ENCODE data around the gene DNAH2.
"Not testable (repeated sequence)": the region's sequence is repeated elsewhere in the genome, so short reads cannot be mapped to it uniquely, and the experiment has no call there.

The DNAH2 gene

DNA sequence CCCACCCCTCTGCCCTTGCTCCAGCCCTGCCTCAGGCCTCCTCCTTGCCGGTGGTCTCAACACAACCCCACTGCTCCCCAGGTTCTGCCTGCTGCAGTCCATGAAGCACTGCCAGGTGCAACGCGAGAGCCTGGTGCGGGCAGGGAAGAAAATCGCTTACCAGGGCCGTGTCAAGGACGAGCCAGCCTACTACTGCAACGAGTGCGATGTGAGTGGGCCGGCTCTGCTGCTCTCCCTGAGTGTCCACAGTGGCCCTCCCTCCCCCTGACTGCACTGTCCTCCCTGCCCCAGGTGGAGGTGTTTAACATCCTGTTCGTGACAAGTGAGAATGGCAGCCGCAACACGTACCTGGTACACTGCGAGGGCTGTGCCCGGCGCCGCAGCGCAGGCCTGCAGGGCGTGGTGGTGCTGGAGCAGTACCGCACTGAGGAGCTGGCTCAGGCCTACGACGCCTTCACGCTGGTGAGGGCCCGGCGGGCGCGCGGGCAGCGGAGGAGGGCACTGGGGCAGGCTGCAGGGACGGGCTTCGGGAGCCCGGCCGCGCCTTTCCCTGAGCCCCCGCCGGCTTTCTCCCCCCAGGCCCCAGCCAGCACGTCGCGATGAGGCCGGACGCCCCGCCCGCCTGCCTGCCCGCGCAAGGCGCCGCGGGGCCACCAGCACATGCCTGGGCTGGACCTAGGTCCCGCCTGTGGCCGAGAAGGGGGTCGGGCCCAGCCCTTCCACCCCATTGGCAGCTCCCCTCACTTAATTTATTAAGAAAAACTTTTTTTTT, 135.6 kb downstream of the DNAH2 start:
- DNase-seq = peak; percentile 66

DNA sequence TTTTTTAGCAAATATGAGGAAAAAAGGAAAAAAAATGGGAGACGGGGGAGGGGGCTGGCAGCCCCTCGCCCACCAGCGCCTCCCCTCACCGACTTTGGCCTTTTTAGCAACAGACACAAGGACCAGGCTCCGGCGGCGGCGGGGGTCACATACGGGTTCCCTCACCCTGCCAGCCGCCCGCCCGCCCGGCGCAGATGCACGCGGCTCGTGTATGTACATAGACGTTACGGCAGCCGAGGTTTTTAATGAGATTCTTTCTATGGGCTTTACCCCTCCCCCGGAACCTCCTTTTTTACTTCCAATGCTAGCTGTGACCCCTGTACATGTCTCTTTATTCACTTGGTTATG, 136.1 kb downstream of the DNAH2 start:
- DNase-seq = peak; percentile 64

DNA sequence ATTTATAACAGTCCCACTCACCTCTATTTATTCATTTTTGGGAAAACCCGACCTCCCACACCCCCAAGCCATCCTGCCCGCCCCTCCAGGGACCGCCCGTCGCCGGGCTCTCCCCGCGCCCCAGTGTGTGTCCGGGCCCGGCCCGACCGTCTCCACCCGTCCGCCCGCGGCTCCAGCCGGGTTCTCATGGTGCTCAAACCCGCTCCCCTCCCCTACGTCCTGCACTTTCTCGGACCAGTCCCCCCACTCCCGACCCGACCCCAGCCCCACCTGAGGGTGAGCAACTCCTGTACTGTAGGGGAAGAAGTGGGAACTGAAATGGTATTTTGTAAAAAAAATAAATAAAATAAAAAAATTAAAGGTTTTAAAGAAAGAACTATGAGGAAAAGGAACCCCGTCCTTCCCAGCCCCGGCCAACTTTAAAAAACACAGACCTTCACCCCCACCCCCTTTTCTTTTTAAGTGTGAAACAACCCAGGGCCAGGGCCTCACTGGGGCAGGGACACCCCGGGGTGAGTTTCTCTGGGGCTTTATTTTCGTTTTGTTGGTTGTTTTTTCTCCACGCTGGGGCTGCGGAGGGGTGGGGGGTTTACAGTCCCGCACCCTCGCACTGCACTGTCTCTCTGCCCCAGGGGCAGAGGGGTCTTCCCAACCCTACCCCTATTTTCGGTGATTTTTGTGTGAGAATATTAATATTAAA, 136.7 kb downstream of the DNAH2 start:
- peak; percentile 63 for DNase-seq

DNA sequence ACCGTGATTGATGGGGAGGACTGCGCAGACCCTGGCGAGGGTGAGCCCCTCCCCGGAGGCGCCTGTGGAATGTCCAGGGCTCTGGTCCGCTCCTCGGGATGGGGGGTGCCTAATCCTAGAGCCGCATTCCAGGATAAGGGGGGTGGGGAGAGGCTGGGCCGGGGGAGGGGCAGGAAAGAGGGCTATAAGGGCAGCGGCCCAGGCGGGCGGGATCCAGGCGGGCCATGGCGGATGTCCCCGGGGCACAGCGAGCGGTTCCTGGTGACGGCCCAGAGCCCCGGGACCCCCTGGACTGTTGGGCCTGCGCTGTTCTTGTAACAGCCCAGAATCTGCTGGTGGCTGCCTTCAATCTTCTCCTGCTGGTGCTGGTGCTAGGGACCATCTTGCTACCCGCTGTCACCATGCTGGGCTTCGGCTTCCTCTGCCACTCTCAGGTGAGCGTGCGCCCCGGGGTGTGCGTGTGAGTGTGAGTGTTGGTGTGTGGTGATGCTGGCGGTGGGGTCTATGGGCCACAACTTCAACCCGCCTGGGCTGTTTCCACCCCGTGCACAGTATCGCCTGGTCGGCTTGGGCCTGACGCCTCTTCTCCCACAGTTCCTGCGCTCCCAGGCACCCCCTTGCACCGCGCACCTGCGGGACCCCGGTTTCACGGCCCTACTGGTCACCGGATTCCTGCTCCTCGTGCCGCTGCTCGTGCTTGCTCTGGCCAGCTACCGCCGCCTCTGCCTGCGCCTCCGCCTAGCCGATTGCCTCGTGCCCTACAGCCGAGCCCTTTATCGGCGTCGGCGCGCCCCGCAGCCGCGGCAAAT, 137.5 kb downstream of the DNAH2 start, which contains the start of gene TMEM88:
Gene TMEM88, plus strand, starts transcription at position 216 of the 809 bp plus-strand sequence. Its CDS starts 9 bp downstream, at position 225.
- DNase-seq = peak; percentile 70

DNA sequence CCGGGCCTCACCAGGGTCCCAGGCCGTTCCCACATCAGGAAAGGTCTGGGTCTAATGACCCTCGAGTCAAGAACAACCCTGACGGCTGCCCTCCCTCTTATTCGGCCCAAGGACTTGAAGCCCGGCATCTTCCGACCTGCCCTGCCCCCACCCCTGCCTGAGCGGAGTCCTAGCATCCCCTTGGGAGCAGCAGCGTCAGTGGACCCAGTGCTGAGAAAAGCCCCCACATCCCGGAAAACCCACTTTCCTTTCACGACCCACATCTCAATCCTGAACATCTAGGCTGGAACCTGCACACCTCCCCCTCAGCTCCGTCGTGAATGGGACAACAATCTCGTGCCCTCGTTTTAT, 138.1 kb downstream of the DNAH2 start:
- DNase-seq = no peak

DNA sequence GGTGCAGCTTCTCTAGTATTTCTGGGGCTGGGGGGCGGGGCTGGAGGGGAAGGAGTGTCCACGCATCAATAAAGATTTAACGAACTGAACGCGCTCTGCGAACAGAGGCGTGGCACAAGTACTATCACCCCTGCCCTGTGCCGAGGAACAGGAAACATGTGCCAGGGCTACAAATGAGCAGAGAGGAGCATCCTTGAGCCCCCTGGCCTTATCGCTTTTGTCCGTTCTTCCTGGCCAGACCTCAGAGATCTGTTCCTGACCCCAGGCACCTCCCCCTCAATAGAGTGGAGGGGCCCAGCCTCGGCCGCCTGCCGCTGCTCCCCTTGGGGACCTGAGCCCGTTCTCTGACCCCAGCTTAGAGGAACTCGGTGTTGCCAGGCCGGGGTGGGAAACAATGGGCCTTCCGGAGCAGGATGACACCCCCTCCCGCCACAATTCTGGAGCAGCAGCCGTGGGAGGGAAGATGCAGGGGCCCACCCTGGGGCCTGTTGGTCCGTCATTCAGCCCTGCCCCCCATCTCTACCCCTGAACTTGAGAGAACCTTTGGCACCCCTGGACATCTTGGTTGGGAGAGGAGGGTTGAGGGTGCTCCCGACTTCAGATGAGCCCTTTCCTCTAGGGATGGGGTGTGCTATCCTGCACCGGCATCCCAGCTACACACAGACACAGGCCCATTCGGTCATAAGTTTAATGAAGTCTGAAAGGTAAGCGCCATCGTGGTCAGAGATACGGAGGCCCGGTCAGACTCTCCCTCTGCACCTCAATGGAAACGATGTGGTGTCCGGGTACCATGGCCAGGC, 138.7 kb downstream of the DNAH2 start:
- peak; percentile 76 for DNase-seq

DNA sequence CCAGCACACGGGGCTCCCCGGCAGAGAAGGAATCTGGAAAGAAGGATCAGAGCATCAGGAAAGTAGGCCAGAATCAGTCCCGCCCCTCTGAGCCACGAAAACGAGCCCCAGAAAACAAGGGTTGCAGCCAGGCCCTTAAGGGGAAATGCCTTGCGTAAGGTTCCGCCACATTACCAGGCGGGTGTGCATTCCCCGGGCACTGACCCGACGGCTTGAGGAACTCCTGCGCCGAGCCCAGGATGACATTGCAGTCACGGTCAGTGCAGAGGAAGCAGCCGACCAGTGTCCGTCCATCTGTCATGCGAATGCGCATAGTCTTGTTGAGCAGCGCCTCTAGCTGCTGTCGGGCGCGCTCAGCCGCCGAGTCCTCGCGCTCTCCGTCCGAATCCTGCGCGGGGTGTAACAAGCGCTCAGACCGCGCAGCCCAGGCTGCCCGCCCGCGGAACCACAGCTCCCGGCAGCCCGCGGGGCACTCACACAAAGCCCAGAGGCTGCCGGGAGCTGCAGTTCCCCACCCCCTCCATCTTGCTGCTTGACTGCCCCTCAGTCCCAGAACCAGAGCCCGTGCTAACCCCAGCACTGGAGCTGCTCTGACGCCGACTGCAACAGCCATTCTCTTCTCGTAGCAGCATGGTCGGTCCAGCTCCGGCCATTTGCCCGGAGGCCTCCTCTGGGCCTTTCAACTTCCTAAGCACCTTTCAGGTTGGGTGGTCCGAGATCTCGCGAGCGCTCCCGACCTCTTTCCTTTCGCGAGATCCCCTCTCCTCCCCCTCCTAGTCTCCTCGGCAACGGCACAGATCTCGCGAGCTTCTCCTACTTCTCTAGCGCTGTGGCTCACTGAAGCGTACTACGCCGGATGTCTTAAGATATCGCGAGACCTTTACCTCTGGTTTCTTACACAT, 139.5 kb downstream of the DNAH2 start, which contains the start of gene NAA38:
Gene NAA38, minus strand, starts transcription at position 749 of the 902 bp plus-strand sequence. Its CDS starts 96 bp downstream, at position 653.
- peak; percentile 96 for DNase-seq

DNA sequence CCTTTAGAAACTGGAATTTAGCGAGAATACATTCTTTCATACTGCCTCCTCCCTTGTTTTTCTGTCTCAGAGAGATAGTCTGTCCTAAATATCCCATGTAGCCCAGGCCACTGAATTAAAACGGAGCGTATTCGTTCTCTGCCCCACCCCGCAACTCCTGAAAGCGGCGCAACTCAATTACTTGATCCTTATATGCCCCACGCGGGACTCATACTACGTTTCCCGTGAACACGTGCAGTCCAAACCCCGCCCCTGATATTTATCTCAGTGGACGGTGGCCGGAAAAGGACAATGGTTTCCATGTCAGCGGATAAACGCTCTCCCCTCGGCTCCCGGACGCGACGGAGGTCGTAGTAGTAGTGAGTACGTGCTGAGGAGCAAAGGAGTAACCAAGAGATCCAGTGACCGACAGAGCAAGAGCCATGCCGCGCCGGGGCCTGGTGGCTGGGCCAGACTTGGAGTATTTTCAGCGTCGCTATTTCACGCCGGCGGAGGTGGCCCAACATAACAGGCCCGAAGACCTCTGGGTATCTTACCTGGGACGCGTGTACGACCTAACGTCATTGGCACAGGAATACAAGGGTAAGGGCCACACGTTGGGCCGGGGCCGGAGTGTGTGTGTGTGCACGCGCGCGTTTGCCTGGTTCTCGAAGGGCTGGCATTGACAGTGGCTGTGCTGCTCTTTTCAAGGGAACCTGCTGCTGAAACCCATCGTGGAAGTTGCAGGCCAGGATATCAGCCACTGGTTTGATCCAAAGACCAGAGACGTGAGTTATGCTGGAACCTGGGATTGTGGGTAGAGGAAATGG, 140.4 kb downstream of the DNAH2 start, which contains the start of gene CYB5D1:
Gene CYB5D1, plus strand, starts transcription at position 291 of the 809 bp plus-strand sequence. Its CDS starts 132 bp downstream, at position 423.
- peak; percentile 95 for DNase-seq

DNA sequence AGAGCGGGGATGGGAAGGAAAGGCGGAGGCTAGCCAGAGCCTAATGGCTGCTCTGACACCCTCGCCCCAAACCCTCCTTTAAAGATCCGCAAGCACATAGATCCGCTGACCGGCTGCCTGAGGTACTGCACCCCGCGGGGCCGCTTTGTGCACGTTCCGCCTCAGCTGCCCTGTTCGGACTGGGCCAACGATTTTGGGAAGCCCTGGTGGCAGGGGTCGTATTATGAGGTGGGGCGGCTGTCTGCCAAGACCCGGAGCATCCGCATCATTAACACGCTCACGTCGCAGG, 140.9 kb downstream of the DNAH2 start:
- peak; percentile 79 for DNase-seq

DNA sequence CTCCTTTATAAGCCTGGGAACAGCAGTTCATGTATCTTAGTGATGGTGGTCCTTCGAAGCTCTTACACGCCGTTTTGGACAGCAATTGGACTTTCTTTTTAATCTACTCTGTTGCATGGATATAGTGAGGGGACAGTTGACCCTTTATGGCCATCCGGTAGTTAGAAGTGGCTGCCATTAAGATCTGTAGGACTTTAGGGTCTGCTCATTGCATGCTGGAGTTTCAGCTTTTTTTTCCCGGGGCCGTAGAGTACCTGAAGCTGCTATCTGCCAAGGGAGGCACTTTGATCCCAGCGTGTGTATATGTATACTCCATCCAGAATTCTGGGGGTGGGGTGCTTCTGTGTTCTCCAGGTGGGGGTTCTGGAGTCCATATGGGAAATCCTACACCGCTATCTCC, 141.5 kb downstream of the DNAH2 start:
- no peak for DNase-seq

DNA sequence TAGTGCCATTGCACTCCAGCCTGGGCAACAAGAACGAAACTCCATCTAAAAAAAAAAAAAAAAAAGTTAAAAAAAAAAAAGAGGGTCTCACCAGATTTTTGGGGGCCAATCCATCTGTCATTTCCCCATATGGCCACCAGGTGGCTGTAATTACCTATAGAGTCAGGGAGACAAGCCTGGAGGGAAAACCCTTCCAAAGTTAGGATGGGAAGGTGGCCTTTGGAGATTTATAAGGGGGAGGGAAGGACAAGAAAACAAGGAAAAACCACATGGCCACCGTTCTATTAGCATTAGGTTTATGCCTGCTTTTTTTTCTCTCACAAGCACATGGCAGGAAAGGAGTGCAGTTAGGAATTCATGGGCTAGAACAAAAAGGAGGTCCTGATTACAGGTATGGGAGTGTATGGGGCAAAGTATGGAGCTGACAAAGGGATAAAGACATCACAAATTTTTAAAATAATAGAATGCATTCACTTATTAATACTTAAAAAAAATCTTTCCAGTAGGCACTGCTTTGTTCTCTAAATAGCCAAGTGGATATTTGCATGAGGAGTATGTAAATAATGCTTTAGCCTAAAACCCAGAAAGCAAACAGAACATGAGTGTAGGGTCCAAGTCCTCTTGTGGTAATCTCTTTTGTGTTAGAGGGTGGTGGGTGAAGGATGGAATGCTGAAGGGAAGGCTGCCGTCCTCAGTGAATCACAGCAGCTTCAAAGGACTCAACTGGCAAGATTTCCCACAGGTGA, 145.3 kb downstream of the DNAH2 start:
- peak; percentile 76 for DNase-seq

DNA sequence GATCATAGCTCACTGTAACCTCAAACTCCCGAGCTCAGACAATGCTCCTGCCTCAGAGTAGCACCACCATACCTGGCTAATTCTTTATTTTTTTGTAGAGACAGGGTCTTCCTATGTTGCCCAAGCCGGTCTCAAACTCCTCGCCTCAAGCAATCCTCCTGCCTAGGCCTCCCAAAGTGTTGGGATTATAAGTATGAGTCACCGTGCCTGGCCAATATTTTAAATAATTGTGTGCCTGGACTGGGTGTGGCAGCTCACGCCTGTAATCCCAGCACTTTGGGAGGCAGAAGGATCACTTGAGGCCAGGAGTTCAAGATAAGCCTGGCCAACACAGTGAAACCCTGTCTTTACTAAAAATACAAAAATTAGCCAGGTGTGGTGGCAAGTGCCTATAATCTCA, 146.8 kb downstream of the DNAH2 start:
- DNase-seq = not testable (repeated sequence)

DNA sequence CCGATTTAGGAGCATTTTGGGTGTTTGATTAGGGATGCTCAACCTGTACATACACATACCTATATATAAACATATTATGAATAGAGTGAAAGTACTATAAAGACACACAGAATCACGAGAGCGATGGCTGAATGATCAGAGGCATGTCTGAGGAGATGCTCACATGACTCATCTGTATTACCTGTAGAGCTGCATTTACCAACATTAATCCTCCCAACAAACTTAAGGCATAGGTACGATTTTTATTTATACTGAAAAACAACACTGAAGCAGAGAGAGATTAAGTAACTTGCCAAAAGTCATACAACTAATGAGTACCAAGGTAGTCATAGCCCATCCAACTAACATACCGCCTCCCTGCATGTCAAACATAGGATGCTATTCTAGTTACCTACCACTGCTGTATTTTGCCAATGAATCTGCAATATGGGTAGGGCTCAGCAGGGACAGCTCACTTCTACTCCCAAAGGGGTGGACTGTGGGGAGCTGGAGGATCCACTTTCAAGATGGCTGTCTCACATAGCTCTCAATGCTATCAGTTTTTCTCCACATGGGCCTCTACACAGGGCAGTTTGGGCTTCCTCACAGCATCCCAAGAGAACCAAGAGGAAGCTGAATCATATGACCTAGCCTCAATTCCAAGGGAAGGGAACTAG, 147.6 kb downstream of the DNAH2 start:
- no peak for DNase-seq

DNA sequence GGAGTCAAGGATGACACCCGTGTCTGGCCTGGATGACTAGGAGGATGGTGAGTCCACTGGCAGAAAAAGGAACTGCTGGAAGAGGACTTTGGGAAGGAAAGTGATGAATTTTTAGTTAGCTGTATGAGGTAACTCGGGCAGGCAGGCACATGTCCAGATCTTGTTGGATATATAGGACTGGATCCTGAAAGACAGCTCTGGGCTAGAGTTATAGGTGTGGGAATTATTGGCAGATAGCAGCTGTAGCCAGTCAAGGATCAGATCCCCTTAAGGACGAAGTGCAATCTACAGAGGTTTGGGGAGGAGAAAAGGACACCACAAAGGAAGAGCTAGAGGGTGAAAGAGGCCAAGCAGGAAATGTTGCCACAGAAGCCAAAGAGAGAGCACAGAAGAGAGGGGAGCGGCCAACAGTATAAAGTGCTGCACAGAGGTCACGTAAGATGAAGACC, 150.4 kb downstream of the DNAH2 start:
- DNase-seq = no peak

DNA sequence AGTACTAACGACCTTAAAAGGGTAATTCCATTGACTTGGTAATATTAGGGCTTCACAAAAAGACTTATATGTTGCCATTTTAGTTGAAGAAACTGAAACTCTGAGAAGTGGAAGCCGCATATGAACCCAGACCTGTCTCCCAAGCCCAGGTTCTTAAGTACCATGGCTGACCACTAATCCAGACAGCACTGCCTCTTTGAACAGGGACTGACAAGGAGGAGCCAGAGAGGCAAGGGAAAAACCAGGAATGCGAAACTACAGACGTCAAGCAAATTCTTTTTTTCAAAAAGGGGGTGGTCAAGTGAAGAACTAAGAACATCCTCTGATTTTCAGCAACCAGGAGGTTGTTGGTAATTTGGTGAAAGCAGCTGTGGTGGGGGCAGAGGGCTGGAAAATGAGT, 155.5 kb downstream of the DNAH2 start:
- DNase-seq = no peak

DNA sequence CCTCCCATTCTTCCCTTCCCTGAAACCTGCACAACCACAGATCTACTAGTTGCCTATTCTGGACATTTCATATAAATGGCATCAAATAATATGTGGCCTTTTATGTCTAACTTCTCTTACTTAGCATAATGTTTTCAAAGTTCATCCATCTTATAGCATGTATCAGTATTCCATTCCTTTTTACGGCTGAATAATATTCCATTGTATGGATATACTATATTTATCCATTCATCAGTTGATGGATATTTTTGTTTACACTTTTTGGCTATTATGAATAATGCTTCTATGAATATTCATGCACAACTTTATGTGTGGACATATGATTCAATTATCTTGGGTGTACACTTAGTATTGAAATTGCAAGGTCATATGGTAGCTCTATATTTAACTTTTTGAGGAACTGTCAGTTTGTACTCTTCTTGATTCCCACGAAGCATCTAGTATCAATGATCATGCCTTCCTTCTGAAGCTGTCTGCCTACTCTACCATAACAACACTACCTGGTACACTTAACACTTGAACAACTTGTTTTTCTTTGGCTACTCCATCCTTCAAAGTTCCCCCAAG, 158.3 kb downstream of the DNAH2 start:
- DNase-seq = no peak

DNA sequence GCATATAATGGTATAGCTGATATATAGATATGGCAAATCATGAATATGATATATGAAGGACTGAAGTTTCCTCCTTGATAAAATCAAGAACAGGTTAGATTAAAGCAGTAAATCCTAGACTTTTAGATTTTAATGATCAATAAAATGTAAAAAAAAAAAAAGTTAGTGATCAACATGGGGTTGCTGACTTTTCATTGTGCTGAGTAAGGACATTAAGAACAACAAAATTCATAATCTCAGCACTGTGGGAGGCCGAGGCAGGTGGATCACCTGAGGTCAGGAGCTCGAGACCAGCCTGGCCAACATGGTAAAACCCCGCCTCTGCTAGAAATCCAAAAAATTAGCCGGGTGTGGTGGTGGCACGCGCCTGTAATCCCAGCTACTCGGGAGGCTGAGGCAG, 160.7 kb downstream of the DNAH2 start:
- DNase-seq = no peak

DNA sequence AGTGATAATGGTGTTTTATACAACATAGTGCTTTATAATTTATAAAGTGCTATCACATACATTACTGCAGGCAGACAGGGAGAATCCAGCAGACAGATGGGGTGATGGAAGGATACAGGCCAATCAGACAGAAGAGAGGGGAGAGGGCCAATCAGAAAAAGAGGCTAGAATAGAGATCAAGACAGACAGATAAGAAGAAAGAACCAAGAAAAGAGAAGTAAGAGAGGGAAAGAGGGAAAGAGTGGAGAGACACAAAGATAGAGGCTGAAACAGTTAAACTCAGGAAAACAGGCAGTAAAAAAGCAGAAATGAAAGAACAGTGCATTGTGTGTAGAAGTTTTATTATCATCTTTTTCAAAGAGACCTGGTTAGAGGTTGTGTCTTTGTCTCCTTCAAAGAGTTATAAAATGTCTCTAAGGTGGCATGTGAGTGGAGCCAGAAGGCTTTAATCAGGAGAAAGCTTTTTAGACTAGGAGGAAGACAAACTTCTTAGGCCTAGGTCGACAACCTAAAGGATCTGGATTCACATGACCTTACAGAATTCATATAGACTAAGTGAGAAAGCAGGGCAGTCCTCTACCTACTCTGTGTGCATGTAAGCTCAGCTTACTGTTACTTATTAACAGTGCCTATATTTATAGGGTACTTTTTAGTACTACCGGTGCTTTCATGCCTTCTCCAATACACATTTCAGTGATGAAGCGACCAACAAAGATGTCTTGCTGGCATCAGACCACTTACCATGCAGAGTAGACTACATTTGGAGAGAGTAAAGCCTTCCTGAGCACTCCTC, 162.7 kb downstream of the DNAH2 start:
- DNase-seq = no peak

Data from activated effector memory CD4-positive, alpha-beta T cell treated with anti-CD3 and anti-CD28 coated beads, Interleukin-2, amount 50 U/mL, for 16 hours (primary cell).